Hippocampal formation (tissue), 2 donors: ENCODE data around the gene APBA3.
A peak's percentile ranks its signal among the peaks of the same experiment; 100 is the strongest.
"Not testable (repeated sequence)": the region's sequence is repeated elsewhere in the genome, so short reads cannot be mapped to it uniquely, and the experiment has no call there.

Experiments
- DNase-seq, 2 donors: peaks; one replicate each; lab custom pipeline; 2025; lab: John Stamatoyannopoulos, UW

APBA3 gene

DNA sequence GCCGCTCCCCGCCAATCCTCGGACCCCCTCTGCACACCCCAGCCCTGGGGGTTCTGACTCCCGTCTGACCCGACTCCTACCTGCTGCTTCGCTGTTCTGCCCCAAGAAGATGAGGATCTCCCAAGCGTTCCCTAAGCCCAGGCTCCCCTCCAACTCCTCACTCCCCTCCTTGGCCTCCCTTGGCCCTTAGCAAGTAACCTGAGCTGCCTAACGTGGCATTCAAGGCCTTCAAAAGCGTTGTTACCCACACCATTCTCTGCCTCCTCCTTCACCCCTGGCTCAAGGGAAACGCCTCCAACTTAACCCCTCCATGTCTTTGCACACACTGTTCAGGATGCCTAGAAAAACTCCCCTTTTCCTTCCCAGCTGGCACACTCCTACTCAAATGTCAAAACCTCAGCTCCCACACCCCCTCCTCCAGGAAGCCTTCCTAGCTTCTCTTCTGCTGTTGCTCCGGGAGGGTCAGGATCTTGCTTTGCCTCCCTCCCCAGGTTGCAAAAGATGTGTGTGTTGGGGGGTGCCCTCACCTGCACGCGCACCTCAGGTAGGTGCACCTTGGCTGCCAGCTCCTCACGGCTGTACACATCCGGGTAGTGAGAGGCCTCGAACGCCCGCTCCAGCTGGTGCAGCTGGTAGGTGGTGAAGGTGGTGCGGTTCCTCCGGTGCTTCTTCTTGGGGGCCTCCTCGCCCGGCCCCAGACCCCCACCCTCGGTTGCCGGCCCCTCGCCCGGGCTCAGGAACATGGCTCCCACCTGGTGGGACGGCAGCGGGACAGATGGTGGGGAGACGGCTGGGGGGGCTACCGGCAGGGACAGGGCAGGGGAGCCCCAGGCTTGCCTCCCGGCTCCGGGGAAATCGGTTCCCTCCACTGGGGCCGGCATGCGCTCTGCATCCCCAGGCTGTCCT is 9.8 kb upstream of the APBA3 start:
- DNase-seq, result no peak

- DNase-seq, result no peak
Measured at GRCh38 chr19:3770136-3770999, 8.9 kb upstream of the APBA3 start.

GRCh38 chr19:3769494-3769893 is 8.0 kb upstream of the APBA3 start:
- DNase-seq, result no peak

DNA sequence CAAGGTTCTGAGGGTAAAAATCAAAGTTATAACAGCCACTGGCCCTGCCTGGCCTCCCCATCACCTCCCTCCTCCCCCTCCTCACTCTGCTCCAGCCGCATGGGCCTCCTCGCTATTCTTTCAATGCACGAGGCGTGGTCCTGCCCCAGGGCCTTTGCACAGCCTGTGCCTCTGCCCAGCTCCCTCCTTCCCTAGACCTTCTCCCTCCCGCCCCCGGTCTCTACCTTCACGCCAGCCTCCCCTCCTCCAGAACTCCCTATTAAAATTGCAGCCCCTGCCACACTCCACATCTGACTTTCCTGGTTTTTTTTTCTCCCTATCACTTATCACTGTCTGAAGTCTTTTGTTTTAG is 7.2 kb upstream of the APBA3 start:
- no peak for DNase-seq

- DNase-seq, result no peak
Measured at GRCh38 chr19:3768015-3768747, 6.7 kb upstream of the APBA3 start.

DNA sequence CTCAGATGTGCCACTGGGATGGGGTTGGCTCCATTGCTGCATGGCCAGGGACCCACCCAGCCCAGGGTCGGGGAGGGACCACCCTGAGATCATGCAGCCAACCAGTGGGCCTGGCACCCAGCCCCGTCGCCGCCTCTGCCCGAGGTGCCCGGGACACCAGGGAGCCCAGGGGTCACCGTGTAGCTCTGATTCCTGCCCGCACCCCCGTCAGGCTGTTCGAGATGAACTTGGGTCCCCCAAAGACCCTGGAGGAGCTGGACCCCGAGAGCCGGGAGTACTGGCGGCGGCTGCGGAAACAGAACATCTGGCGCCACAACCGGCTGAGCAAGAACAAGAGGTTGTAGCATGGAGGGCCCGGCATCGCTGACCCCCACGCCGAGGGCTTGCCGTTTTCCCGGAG is 5.6 kb upstream of the APBA3 start:
- DNase-seq, result no peak

GRCh38 chr19:3766520-3766919 is 5.0 kb upstream of the APBA3 start:
- DNase-seq, result no peak

- not testable (repeated sequence) for DNase-seq
Measured at GRCh38 chr19:3765757-3766156, 4.3 kb upstream of the APBA3 start.

- DNase-seq, result no peak
Measured at GRCh38 chr19:3765121-3765520, 3.6 kb upstream of the APBA3 start.

DNA sequence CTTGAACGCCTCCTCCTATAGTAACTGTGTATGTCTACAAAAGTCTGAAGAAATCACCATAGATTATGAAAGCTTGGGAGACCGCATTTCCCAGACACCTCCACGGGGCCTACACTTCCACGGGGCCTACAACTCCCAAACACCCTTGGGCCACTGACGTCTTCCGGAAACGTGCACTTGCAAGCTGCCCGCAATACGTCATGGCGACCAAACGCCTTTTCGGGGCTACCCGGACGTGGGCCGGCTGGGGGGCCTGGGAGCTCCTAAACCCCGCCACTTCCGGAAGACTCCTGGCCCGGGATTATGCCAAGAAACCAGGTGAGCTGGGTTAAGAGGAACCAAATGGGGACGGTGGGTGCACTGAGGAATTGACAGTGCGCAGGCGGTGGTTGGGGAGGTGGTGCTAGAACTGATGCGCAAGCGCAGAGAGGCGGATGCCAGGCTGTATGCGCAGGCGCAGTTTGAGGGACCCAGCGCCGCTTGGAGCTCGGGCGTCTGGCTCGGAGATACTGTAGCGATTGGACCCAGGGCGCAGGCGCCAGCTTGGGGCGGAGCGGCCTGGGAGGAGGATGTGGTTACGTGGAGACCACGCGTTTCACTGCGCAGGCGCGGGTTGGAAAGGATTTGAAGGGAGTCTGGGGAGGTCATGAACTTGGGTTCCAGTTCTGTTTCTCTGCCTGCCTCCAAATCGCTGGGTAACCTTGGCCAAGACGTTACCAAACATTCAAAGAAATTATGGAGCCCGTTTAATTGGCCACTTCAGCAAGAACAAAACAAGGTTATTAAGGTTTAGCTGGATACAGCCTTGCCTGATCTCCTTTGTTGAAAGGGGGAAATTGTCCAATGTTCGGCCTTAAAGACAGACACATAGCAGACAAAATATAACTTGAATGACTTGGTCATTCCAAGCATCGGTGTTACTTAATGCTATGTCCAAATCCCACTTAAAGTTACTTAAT is 1.3 kb upstream of the APBA3 start, which contains the start of gene MRPL54:
Gene MRPL54 (plus strand): TSS at position 182 of the 959 bp plus-strand sequence. CDS start 19 bp downstream, at position 201.
- peak; percentile 96 to 99 for DNase-seq

DNA sequence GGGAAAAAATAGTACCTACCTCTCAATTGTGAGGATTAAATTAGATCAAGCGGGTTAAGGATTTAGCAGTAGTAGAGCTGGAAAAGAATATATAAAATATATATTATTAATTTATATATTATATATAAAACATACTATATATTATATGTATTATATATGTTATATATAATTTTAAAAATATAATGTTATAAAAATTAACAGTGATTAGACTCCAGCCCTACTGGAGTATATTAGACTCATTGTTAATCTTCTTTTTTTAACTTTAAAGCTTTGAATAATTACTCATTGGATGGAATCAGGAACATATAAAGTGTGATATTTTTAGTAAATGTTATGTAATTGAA is 610 bp upstream of the APBA3 start:
- peak in 1 of 2 donors; percentile 39 for DNase-seq

DNA sequence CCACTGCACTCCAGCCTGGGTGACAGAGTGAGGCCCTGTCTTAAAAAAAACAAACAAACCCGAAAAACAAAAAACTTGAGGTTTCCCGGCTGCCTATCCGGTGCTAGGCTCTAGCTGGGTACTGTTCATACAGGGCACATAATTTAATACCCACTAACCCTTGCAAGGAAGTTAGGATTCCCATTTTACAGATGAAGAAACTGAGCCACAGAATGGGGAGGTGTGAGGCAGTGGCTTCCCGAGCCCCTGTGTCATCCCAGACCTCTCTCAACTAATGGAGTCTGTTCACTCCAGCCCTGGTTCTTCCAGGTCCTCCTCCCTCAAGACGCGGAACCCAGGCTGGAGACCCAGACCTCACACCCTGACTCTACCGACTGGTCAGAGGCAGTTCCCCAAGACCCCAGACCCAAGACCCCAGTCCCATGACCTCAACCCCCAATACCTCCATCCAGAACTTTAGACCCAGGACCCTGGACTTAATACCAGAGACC is 576 bp downstream of the APBA3 start:
- DNase-seq, result no peak

DNA sequence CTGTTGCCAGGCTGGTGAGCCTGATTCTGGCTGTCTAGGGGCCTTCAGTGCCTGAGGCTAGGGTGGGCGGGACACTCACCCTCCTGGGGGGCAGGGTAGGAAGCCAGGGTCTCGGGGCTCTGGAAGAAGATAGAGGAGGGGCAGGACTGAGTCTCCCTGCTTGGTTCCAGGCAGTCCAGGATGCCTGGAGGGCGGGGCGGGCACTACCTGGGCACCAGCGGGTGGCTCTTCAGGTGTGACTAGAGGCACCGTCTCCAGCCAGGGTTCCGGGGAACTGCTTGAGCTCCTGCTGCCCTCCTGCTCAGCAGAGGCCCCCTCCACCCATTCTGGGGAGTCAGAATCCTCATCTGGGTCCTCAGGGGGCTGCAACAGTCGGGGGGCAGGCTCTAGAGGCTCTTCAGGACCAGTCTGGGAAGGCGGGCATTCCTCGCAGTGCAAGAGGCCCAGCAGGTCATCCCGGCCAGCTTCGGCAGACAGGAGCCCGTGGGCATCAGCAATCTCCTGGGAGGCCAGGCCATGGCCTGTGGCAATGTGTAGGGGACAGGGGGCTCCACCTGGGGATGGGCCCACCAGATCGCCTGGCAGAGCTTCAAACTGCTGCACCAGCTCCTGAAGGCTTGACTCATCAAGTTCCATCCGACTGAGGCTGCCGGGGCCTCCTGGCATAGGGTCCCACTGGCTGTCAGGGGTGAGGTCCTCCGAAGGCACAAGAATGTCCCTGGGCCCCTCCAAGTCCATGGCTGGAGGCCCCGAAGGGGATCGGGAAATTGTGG is 1.8 kb downstream of the APBA3 start:
- no peak for DNase-seq

DNA sequence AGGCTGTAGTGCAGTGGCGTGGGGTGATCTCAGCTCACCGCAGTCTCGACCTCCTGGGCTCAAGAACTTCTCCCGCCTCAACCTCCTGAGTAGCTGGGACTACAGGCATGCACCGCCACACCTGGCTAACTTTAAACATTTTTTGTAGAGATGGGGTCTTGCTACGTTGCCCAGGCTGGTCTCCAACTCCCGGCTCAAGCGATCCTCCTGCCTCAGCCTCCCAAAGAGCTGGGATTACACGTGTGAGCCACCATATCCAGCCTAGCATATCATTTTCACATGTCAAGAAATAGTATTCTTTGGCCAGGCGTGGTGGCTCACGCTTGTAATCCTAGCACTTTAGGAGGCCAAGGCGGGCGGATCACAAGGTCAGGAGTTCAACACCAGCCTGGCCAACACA is 3.2 kb downstream of the APBA3 start:
- DNase-seq, result not testable (repeated sequence)

DNA sequence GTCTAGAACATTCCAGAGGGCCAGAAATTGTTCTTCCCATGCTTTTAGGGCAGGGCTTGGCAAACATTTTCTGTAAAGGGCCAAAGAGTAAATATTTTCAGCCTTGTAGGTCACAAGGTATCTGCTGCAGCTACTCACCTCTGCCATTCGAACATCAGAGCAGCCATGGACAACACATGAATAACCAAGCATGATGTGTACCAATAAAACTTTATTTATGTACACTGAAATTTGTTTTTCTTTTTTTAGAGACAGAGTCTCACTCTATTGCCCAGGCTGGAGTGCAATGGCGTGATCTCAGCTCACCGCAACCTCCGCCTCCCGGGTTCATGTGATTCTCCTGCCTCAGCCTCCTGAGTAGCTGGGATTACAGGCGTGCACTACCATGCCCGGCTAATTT is 3.8 kb downstream of the APBA3 start:
- not testable (repeated sequence) for DNase-seq

DNA sequence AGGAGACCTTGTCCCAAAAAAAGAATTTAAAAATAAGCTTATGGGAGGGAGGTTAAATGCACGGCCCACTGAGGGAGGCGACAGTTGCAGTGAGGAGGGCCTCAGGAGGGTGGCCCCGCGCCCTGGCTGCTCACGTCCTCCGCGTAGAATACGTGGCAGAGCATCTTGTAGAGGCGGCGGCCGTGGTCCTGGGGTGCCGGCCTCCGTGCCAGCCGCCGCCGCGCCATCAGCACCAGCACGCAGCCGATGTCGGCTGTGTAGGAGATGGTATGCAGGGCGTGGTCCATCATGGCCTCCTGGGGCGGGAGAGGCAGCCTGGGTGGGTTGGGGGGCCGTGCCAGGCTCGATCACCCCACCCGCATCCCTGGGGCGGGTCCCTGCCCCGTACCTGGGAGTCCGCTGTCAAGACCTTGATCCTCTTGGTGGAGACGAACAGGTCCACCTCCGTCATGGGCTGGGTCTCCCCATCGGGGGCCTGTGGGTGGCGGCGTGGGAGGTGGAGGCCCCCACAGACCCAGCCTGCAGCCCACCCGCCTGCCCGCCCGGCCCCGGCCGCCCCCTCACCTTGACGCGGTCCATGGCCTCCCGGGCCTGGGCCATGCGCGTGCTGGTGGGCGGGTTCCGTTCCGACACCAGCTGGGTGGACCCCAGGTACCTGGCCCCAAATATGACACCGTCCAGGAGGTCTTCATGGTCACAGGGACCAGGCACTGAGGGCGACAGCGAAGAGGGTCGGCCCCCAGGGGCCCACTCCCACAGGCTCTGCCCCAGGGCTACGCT is 7.7 kb downstream of the APBA3 start:
- DNase-seq, result no peak

DNA sequence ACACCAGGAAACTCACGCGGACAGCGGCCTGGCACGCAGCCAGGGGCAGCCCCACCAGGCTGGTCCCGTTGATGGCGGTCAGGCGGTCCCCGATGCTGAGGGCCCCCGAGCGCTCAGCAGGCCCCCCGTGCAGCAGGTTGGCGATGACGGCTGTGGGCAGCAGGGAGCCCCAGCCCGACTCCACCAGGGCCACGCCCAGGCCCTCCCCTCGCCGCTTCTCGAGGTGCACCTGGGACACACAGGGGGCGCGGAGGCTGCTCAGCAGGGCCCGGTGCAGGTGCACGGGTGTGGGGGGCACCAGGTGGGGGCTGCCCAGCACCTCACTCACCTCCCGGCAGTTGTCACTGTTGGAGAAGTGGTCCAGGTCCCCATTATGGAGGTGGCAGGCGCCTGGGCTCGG is 9.0 kb downstream of the APBA3 start:
- DNase-seq, result no peak

DNA sequence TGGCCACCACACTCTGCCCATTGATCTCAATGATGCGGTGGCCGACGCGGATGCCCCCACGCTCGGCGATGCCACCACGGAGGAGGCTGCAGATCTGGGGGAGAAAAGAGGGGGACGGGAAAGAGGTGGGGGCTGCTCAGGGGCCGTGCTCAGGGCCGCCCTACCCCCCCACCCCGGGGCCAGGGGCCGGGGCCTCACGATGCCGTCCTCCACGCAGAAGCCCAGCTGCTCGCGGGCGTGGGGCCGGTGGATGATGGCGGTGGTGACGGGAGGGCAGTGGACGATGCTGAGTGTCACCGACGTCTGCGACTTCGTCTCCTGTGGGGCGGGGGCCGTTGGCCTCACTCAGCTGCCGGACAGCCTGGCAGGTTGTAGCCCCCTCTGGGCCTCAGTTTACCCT is 10.3 kb downstream of the APBA3 start:
- DNase-seq, result no peak

DNA sequence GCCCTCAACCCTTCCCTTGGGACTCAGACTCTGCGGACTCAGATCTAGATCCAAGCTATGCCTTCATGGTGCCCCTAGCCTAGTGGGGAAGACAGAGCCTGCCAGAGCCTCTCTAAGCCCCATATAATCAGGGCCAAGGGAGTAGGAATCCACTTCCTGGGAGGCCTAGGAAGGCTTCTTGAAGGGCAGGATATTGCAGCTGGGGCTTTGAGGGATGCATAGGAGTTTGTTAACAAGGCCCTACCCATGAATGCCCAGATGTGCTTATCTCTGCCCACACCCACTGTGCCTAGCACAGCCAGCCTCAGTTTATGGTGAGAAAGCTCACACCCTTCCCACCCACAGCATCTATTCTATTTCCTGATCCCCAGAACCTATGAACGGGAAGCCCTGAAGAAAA is 11.3 kb downstream of the APBA3 start:
- no peak for DNase-seq
